NAMALWA (cell line): Measurements from ENCODE around the gene TARS3.

Experiments
- DNase-seq: peaks from one replicate; pipeline ENCODE4 v3.0.0-alpha.2; 2015; ENCODE audit warnings: low spot score

Gene TARS3

GRCh38 chr15:101698314-101698713 is 26.0 kb downstream of the TARS3 start:
- DNase-seq, result no peak

DNA sequence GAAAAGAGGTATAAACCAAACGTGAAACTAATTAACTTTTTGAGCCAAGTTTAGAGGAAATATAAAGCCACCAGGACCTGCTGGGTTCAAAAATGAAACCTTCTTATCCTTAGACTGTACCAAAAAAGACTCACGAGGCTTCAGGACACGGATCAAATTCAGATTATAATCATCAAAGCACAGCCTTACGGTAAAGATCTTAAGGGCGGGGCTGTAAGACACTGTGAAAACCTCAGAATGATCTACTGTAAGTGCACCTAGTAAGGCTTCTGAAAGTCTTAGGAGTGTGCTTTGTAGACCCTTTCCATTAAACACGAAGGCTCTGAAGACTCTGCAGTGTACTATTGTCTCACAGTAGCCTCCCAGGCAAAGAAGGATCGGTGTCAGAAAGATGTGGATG is 26.8 kb downstream of the TARS3 start:
- no peak for DNase-seq

DNA sequence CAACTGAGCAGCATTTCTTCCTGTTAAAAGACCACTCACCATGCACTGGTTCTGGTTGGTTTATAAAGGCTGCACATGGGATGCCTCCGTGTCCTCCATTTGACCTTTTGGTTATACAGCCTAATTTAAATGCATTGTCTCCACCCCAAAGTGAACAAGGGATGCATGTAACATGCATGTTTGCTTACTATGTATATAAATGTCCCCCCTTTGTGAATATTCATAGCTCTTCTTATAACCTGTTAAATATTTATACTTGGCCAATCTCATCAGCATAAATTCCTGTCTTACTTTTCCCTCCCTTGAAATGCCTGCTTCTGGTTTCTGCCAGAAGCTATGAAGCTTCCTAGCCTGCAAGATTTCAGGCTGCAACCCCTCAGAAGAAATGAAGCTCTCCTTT is 27.4 kb downstream of the TARS3 start:
- no peak for DNase-seq

GRCh38 chr15:101694261-101694660 is 30.0 kb downstream of the TARS3 start:
- DNase-seq, result no peak

- no peak for DNase-seq
Measured at GRCh38 chr15:101692801-101693598, 31.3 kb downstream of the TARS3 start.

GRCh38 chr15:101689901-101690300 is 34.4 kb downstream of the TARS3 start:
- DNase-seq, result no peak

DNA sequence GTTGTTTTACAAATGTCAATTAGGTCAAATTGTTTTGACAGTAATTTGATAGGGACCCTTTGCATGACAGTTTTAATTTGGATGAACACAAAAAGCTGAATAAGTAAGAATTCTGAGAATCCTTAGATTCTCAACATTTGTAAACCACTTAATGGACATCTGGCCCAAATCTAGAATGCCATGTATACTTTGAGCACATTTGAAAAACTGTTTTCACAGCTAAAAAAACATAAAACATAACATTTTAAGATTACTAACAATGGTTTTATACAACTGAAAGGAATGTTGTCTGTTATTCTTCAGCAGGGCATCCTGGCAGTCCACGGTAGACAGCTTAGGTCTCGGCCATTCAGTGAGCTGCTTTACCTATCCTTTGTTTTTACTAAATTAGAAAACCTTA is 37.6 kb downstream of the TARS3 start:
- no peak for DNase-seq

DNA sequence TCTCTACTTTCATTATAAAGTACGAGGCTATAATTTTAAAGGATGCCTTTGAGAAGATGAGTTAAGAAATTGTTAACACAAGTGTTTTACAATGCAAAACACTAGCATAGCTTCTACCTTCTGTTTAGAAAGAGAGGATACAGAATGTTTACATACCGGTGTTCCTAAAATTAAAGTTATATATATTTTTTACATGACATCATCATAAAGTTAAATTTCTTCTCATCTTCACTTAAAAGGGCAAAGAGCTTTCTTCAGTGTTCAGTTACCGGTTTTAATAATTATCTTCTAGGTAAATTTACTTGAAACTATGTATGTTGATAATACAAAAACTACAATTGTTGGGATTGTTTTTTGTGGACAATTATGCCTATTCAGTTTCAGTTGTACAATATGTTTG is 39.4 kb downstream of the TARS3 start:
- DNase-seq, result no peak

DNA sequence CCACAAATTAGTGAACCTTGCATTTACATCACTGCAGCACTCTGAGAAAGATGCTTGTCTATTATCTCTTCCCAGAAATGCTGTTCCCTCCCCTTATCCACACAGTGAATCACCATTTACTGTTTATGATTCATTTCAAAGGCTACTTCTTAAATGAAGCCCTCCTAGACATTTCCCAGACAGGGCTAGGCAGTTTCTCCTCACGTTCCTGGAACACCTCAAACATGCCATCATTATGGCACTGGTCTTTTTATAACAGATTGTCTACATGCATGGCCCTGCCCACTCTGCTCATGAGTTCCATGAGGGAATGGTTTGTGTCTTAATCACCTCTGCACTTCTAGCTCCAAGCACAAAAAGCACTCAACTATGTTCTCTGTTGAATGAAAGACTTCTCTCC is 39.9 kb downstream of the TARS3 start:
- DNase-seq, result no peak

DNA sequence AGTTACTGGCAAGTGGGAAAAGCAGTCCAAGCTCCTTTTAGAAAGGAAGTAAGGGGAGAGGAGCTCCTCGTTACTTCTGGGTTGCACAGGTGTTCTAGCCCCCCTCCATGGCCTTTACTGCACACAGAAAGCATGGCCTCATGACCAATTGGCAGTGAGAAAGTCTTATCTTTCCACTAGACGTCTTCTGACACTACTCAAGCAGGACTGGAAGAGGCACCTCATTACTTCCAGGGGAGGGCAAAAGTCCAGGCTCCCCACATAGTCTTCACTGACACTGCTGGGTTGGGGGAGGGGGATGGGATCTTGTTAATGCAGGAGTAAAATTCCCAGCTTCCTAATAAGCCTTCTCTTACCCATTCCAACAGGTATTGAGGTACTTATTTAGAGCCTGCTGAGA is 44.5 kb downstream of the TARS3 start:
- no peak for DNase-seq

DNA sequence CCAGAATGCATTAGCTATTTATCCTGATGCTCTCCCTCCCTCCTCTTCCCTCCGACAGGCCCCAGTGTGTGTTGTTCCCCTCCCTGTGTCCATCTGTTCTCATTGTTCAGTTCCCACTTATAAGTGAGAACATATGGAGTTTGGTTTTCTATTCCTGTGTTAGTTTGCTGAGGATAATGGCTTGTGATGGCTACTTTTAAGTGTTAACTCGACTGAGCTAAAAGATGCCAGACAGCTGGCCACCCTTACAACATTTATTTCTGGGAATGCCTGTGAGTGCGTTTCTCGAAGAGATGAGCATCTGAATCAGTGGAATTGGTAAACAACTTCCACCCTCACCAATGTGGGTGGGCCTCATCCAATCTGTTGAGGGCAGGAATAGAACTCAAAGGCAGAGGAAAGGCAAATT is 47.3 kb downstream of the TARS3 start:
- no peak for DNase-seq

GRCh38 chr15:101675796-101676582 is 48.3 kb downstream of the TARS3 start:
- DNase-seq, result no peak

- DNase-seq, result no peak
Measured at GRCh38 chr15:101675015-101675414, 49.3 kb downstream of the TARS3 start.

GRCh38 chr15:101672298-101672697 is 52.0 kb downstream of the TARS3 start:
- DNase-seq, result no peak

- no peak for DNase-seq
Measured at GRCh38 chr15:101669744-101670143, 54.5 kb downstream of the TARS3 start.

DNA sequence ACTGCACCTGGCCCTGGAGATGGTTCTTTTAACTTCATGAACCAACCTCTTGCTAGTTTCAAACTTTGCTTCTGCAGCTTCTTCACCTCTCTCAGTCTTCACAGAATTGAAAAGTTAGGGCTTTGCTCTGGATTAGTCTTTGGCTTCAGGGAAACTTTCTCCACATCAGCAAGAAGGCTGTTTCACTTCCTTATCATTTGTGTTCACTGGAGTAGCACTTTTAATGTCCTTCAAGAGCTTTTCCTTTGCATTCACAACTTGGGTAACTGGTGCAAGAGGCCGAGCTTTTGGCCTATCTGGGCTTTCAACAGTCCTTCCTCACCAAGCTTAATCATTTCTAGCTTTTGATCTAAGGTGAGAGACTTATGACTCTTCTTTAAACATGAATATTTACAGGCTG is 56.4 kb downstream of the TARS3 start:
- no peak for DNase-seq

- DNase-seq, result peak; percentile 19
Measured at GRCh38 chr15:101664303-101664913, 59.9 kb downstream of the TARS3 start.

DNA sequence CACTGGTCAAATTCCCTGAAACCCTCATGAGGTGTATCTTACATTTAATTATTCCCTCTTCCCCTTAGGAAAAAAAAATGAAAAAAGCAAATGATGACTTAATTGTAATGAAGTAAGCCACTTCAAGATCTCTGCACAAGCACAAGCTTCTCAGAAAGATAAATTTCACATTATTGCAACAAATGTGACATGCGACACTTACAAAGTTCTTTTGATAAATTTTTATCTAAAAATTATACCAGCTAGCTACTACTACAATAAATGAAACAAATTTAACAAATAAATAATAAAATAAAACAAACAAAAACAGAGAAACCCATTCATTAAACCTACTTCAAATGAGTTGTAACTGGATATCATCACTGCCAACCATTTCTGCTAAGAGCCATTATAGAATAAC is 62.1 kb downstream of the TARS3 start:
- no peak for DNase-seq

DNA sequence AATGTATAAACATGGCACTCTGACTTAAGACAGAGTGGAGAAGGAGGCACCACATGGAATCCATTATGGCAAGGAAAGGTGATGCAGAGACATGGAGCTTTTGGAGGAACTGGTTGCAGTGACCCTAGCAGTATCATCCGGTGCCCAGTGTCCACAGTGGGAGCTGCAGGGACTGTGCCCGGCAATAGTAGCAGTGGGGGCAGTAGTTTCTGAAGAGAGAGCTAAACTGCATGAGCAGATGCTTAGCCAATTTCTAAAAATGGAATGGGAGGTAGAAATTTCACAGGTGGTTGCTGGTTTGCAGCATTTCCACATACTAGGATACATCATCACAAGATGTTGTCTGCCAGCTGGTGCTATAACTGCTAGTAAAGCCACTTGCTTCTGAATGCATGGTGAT is 64.3 kb downstream of the TARS3 start:
- no peak for DNase-seq

DNA sequence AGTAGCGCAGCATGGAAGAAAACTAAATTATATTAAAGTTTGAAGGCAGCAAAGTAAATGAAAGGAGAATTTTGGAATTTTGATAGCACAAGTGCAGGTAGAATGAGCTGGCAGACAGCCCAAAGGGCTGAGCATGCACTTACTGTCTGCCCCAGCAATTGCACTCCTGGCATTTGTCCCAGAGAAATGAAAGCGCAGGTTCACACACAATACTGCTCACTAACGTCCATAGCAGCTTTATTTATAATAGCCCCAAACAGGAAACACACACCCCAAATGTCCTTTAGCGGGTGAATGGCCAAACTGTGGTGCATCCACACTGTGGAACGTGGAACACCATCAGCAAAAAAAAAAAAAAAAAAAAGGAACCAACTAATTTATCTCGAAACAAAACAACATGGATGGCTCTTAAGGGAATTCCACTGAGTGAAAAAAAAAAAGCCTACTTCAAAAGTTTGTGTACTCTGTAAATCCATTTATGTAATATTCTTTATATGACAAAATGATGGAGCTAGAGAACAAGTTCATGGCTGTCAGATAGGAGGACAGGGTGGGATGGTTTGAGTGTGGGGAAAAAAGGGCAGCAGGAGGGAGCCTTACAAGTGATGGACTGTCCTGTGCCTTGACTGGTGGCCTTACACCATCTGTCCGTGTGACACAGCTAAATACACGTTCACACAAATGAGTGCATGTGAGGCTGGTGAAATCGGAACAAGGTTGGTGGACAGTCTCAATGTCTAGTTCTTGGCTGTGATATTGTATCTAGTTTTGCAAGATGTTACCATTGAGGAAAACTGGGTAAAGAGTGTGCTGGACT is 66.1 kb downstream of the TARS3 start:
- DNase-seq, result no peak

GRCh38 chr15:101657171-101657570 is 67.1 kb downstream of the TARS3 start:
- DNase-seq, result no peak

DNA sequence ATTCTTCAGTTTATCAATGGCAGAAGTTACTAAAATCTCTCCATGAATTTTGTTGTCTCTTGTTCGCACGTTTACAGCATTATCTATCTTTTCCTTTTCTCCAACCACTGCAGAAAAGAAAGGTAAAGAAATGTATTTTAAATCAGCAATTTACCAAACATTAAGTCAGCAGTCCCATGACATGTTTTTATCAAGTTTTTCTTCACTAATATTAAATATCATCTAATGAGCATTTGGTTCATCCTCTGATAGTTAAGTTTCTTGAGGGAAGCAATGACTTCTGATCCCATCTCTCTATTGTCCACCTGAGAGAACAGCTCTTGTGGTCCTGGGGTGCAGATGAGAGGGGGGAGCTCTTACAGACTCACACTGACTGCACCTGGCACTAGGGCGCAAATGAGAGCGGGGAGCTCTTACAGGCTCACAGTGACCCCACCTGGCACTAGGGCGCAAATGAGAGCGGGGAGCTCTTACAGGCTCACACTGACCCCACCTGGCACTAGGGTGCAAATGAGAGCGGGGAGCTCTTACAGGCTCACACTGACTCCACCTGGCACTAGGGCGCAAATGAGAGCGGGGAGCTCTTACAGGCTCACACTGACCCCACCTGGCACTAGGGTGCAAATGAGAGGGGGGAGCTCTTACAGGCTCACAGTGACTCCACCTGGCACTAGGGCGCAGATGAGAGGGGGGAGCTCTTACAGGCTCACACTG is 69.5 kb downstream of the TARS3 start:
- peak; percentile 80 for DNase-seq
